Left lung (tissue), 10 donors: ENCODE data around the gene TACC2. TPM values are rescaled to one million over a fixed set of nuclear protein-coding genes. Genes with fewer than 3 reads are reported as not detected.
A peak's percentile ranks its signal among the peaks of the same experiment; 100 is the strongest.

Source experiments
- ATAC-seq: fragments of 200-7000 bp; cut with Tn5 transposase; one replicate; pipeline ENCODE4 v1.9.1; 2020; ENCODE audit warnings: moderate library complexity
- DNase-seq, 4 donors: peaks; one replicate each; pipeline ENCODE4 v3.0.0-alpha.2; 2013 to 2020
- H3K27ac ChIP-seq, 2 donors: fragments of 200-600 bp; sonication (generic) in 1 of 2; one replicate each; pipeline versions ENCODE4 v1.5.0 to v1.8.0; 2020 to 2021
- H3K27me3 ChIP-seq, 2 donors: fragments of 200-600 bp; sonication (generic) in 1 of 2; one replicate each; pipeline versions ENCODE4 v1.5.0 to v1.8.0; 2020 to 2021
- H3K36me3 ChIP-seq, 2 donors: fragments of 200-600 bp; sonication (generic) in 1 of 2; one replicate each; pipeline versions ENCODE4 v1.5.0 to v1.8.0; 2020 to 2021
- H3K4me1 ChIP-seq, 2 donors: fragments of 200-600 bp; one replicate each; pipeline ENCODE4 v1.8.0; 2021
- H3K4me3 ChIP-seq, 2 donors: fragments of 200-600 bp; sonication (generic) in 1 of 2; one replicate each; pipeline versions ENCODE4 v1.5.0 to v1.8.0; 2020 to 2021; ENCODE audit warnings: mild to moderate bottlenecking in 1 of 2
- H3K9me3 ChIP-seq, 2 donors: fragments of 200-600 bp; sonication (generic) in 1 of 2; one replicate each; pipeline versions ENCODE4 v1.5.0 to v1.8.0; 2020 to 2021
- intact Hi-C, 2 donors: fragments of 100-400 bp; cut with DNase I; formaldehyde crosslinking; loops; one replicate each; pipeline versions ENCODE4 v1.11.2 to v1.14.2; 2022
- polyA plus RNA-seq, 6 donors: library from polyadenylated mRNA; unstranded; fragments of 120-200 nt; gene quantifications; one replicate each; pipeline ENCODE4 v1.2.1, GENCODE V29; 2013; ENCODE audit not compliant: insufficient read length in 6 of 6
- total RNA-seq, 2 donors: library from RNA; stranded (reverse); fragmentation: NEBNext Ultra II Directional; extraction: Animal tissue kit (Norgen Biotek cat#: 25700); gene quantifications; one replicate each; pipeline ENCODE4 v1.2.1, GENCODE V29; 2021
- TF ChIP-seq, protein P1 (sequence below), 2 donors: fragments of 200-600 bp; sonication (generic) in 1 of 2; IDR thresholded peaks; one replicate each; pipeline versions ENCODE4 v1.5.0 to v1.8.0; 2021; ENCODE audit warnings: antibody characterized with exemption in 2 of 2
- donor health status: DM: no; HTN: yes; CAD: no.
- donor health status: DM: no; HTN: no; CAD: no.

The TACC2 gene
- total and polyA plus RNA-seq, 8 donors, result 21.0 to 193 (median 23.9) TPM

DNA sequence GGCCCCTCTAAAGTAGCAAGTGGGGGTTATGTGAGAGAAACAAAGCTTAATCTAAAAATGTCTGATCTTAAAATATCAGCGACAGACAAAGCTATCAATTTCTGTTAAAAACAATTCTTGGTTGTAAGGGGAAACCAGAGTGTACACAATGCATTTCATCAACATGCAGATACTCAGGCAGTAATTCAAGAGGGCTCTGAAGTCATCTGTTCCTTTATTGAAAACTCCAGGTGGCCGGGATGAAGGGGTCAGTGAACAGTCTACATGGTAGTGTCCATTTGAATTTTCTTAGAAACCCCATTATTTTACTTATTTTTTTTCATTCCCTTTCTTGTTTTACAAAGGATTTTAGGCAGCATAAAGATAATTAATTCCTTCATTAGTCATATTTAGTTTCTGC is 245.5 kb downstream of the TACC2 start:
- H3K4me1 ChIP-seq, result no peaks in the 10 kb centered on the region
- intact Hi-C loops, result no loop called here
- H3K36me3 ChIP-seq, result peaks cover 0 to 72% of the 10 kb centered on the region in 2 donors
- TF ChIP-seq, protein P1, sequence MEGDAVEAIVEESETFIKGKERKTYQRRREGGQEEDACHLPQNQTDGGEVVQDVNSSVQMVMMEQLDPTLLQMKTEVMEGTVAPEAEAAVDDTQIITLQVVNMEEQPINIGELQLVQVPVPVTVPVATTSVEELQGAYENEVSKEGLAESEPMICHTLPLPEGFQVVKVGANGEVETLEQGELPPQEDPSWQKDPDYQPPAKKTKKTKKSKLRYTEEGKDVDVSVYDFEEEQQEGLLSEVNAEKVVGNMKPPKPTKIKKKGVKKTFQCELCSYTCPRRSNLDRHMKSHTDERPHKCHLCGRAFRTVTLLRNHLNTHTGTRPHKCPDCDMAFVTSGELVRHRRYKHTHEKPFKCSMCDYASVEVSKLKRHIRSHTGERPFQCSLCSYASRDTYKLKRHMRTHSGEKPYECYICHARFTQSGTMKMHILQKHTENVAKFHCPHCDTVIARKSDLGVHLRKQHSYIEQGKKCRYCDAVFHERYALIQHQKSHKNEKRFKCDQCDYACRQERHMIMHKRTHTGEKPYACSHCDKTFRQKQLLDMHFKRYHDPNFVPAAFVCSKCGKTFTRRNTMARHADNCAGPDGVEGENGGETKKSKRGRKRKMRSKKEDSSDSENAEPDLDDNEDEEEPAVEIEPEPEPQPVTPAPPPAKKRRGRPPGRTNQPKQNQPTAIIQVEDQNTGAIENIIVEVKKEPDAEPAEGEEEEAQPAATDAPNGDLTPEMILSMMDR (IDR thresholded peaks at IDR 0.05), result no peak
- ATAC-seq (no peak), DNase-seq (no peak)
- no peaks in the 10 kb centered on the region for H3K27me3 ChIP-seq
- H3K4me3 ChIP-seq, result no peak overlapping the region
- H3K9me3 ChIP-seq, result no peaks in the 10 kb centered on the region
- no peak overlapping the region for H3K27ac ChIP-seq

DNA sequence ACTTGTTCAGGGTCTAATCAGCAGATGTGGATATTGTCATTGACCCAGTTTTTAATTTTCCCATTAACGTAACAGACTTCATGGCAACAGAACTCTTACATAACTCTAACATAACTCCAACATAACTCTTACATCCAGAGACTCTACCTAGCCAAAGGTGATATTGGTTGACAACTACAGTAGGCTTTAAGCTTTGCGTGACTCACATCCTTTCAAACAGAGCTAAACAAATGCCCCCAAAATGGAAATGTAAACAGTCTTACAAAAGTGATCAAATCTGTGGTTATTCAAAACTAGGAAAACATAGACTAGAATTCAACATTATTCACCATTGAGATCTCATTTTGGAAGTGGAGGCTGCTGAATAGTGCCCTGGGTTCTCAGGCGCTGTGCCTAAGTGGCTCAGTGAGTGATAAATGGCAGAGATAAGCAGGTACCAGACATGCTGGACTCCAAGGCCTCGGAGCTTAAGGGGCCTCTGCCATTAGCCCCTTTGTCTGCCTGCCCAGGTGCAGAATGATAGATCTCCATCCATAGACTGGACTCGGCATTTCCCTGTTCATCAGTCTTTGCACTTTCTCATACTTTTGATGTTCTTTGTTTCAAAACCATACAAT is 247.8 kb downstream of the TACC2 start:
- intact Hi-C loops, result no loop called here
- Histone ChIP-seq H3K4me3 (no peak overlapping the region), H3K4me1 (no peaks in the 10 kb centered on the region), H3K9me3 (no peaks in the 10 kb centered on the region), H3K27ac (no peak overlapping the region), H3K36me3 (peaks cover 0 to 73% of the 10 kb centered on the region in 2 donors), H3K27me3 (no peaks in the 10 kb centered on the region)
- DNase-seq (no peak), ATAC-seq (no peak)
- TF ChIP-seq, protein P1 (IDR thresholded peaks at IDR 0.05), result no peak

DNA sequence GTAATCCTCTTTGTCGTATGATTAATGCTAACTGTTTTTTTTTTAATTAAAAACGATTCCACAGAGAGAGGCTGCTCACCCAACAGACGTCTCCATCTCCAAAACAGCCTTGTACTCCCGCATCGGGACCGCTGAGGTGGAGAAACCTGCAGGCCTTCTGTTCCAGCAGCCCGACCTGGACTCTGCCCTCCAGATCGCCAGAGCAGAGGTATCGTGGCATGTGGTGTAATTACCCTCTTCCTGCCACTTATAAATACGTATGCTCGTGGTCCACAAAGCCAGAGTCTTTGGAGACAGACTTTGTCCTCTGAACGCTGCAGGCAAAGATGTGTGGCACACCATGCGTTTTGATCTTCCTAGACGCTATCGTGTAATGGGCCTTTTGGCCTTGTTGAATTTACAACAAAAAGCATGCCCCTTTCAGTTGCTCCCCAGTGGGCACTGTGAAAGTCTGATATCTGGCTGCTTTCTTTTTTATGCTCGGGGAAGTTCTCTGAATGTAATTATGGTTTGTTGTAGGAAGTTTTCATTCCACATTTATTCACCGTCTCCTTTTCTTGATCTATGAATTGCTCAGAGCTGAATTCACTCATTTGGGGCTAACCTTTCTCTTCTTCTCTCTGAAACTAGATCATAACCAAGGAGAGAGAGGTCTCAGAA is 248.5 kb downstream of the TACC2 start:
- Histone ChIP-seq H3K4me3 (no peak overlapping the region), H3K36me3 (peaks cover 0 to 75% of the 10 kb centered on the region in 2 donors)
- DNase-seq, result no peak

DNA sequence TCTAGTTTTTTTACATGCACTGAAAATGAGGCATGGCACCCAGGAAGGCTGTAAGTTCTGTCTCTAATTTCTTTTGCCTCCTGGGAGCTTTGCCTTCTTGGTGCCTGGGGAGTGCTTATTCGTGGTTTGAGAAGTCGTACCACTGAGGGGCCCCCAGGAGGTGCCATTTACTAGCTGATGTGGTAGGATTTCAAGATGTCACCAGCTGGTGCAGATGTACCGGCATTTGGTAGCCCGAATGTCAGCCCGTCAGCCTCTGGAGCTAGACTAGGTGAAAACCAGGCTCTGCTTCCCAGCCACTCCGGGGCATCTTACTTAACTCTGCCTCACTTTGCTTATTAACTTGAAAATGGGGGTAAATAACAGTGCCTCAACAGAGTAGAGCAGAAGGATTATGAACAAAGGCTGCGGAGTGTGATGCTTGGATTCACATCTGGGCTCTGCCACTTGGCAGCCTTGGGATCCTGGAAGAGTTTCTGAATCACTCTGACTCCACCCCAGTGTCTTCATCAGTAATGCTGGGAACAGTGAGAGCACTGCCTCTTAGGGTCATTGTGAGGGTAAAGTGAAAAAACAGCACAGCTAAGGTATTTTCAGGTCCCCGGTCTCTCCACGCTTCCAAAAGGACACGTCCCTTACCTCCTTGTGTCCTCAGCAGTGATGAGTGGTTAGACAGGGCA is 250.8 kb downstream of the TACC2 start:
- Histone ChIP-seq H3K27ac (no peak overlapping the region), H3K4me3 (no peak overlapping the region), H3K36me3 (peaks cover 0 to 74% of the 10 kb centered on the region in 2 donors), H3K27me3 (no peaks in the 10 kb centered on the region), H3K4me1 (no peaks in the 10 kb centered on the region), H3K9me3 (no peaks in the 10 kb centered on the region)
- DNase-seq (no peak), ATAC-seq (peak; percentile 48)
- TF ChIP-seq, protein P1 (IDR thresholded peaks at IDR 0.05), result no peak
- intact Hi-C loops, result no loop called here

More for the DNA sequence above, 248.5 kb downstream of the TACC2 start:
- Histone ChIP-seq H3K9me3 (no peaks in the 10 kb centered on the region), H3K27ac (no peak overlapping the region), H3K27me3 (no peaks in the 10 kb centered on the region), H3K4me1 (no peaks in the 10 kb centered on the region)
- no peak for ATAC-seq
- TF ChIP-seq, protein P1 (IDR thresholded peaks at IDR 0.05), result no peak
- intact Hi-C loops, result no loop called here

DNA sequence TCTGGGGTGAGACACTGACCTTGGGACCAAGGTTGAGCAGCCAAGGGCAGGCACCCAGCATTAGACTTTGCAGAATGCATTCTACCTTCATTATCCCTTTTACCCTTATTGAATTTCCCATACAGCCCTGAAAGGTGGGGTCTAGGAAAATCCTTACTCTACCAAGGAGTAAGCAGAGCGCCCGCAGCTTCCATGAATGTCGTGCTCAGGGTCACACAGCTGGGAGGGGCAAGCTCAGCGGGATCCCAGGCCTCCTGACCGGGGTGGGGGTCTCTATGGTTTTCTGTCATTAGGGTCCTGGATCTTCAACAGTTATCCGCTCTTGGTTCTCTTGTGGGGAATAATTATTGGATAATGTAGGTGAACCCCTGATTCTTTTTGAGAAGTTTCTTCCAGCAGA is 251.4 kb downstream of the TACC2 start:
- H3K27me3 ChIP-seq, result no peaks in the 10 kb centered on the region
- no peak overlapping the region for H3K4me3 ChIP-seq
- intact Hi-C loops, result no loop called here
- H3K4me1 ChIP-seq, result no peaks in the 10 kb centered on the region
- H3K9me3 ChIP-seq, result no peaks in the 10 kb centered on the region
- DNase-seq (no peak), ATAC-seq (no peak)
- H3K27ac ChIP-seq, result no peak overlapping the region
- peaks cover 0 to 74% of the 10 kb centered on the region in 2 donors for H3K36me3 ChIP-seq
- TF ChIP-seq, protein P1 (IDR thresholded peaks at IDR 0.05), result no peak
